GM23338 (cell line): ENCODE data around the gene KLHL25. TPM values are rescaled to one million over a fixed set of nuclear protein-coding genes. Genes with fewer than 3 reads are reported as not detected.

Source experiments
- ATAC-seq: fragments of 200-7000 bp; cut with Tn5 transposase; 3 replicates; pipeline ENCODE4 v1.9.1; 2020
- DNase-seq: peaks from one replicate; pipeline ENCODE4 v3.0.0-alpha.2; 2015; ENCODE audit warnings: low spot score
- H2AFZ ChIP-seq: fragments of 200-600 bp; sonication (generic); 2 replicates; pipeline ENCODE4 v1.8.0; 2016; ENCODE audit warnings: antibody characterized with exemption, mild to moderate bottlenecking, moderate library complexity
- H3F3A ChIP-seq: fragments of 200-600 bp; sonication (generic); replicated peaks from 2 replicates; pipeline ENCODE4 v1.8.0; 2017; ENCODE audit warnings: antibody characterized with exemption, mixed run types, low read depth
- H3K27ac ChIP-seq: fragments of 200-600 bp; sonication (generic); 2 replicates; pipeline ENCODE4 v1.6.1; 2016; ENCODE audit warnings: low read depth
- H3K27me3 ChIP-seq: fragments of 200-600 bp; sonication (generic); 2 replicates; pipeline ENCODE4 v1.8.0; 2016; ENCODE audit warnings: mild to moderate bottlenecking, mixed run types, moderate library complexity; ENCODE audit not compliant: insufficient read depth
- H3K36me3 ChIP-seq: fragments of 200-600 bp; sonication (generic); 2 replicates; pipeline ENCODE4 v1.8.0; 2016; ENCODE audit warnings: mild to moderate bottlenecking; ENCODE audit not compliant: insufficient read depth
- H3K4me1 ChIP-seq: fragments of 200-600 bp; sonication (generic); 2 replicates; pipeline ENCODE4 v1.8.0; 2016; ENCODE audit warnings: mild to moderate bottlenecking, moderate library complexity; ENCODE audit not compliant: insufficient read depth
- H3K4me2 ChIP-seq: fragments of 200-600 bp; sonication (generic); 2 replicates; pipeline ENCODE4 v1.7.1; 2017; ENCODE audit warnings: mixed run types
- H3K4me3 ChIP-seq: fragments of 200-600 bp; sonication (generic); 2 replicates; pipeline ENCODE4 v1.6.1; 2016; ENCODE audit warnings: mixed run types
- H3K79me2 ChIP-seq: fragments of 200-600 bp; sonication (generic); replicated peaks from 2 replicates; pipeline ENCODE4 v1.8.0; 2017; ENCODE audit warnings: mild to moderate bottlenecking; ENCODE audit not compliant: insufficient read depth
- H3K9me2 ChIP-seq: fragments of 200-600 bp; sonication (generic); 2 replicates; pipeline ENCODE4 v1.8.0; 2017; ENCODE audit not compliant: insufficient read depth
- H4K20me1 ChIP-seq: fragments of 200-600 bp; sonication (generic); replicated peaks from 2 replicates; pipeline ENCODE4 v1.8.0; 2017; ENCODE audit warnings: mild to moderate bottlenecking; ENCODE audit not compliant: insufficient read depth
- H3K27ac Mint-ChIP-seq: 2 replicates; pipeline ENCODE4 v1.8.0; 2020; ENCODE audit warnings: inconsistent platforms, mild to moderate bottlenecking, moderate library complexity, mixed read lengths
- H3K27me3 Mint-ChIP-seq: 3 replicates; pipeline ENCODE4 v1.8.0; 2022; ENCODE audit warnings: low read depth, mild to moderate bottlenecking, moderate library complexity, mixed read lengths, inconsistent platforms; ENCODE audit not compliant: insufficient read depth, poor library complexity
- H3K36me3 Mint-ChIP-seq: 3 replicates; pipeline ENCODE4 v1.8.0; 2021; ENCODE audit warnings: low read depth, mild to moderate bottlenecking, inconsistent platforms, moderate library complexity, mixed read lengths
- H3K4me1 Mint-ChIP-seq: 3 replicates; pipeline ENCODE4 v1.8.0; 2020; ENCODE audit warnings: mild to moderate bottlenecking, inconsistent platforms, mixed read lengths
- H3K4me3 Mint-ChIP-seq: 3 replicates; pipeline ENCODE4 v1.8.0; 2021; ENCODE audit warnings: moderate library complexity, mild to moderate bottlenecking, inconsistent platforms, mixed read lengths
- H3K9me3 Mint-ChIP-seq: 3 replicates; pipeline ENCODE4 v1.8.0; 2020; ENCODE audit warnings: moderate library complexity, mild to moderate bottlenecking, inconsistent platforms, mixed read lengths
- CREB1 ChIP-seq: fragments of 250-450 bp; sonication (Bioruptor Pico); IDR thresholded peaks from 2 replicates; pipeline ENCODE4 v1.5.0; 2020; ENCODE audit warnings: low read depth, mild to moderate bottlenecking, moderate library complexity
- CTCF ChIP-seq, 2 experiments: fragments of 200-600 bp in 1 of 2; sonication (generic) in 1 of 2; conservative IDR thresholded peaks; 2 replicates each; pipeline versions ENCODE4 v1.5.1 to v1.6.1; 2016 to 2017; ENCODE audit warnings: antibody characterized with exemption in 2 of 2, low read depth in 2 of 2, mild to moderate bottlenecking in 2 of 2, moderate library complexity in 1 of 2
- EZH2 ChIP-seq: fragments of 200-600 bp; sonication (generic); IDR thresholded peaks from one replicate; pipeline ENCODE4 v1.8.0; 2017; ENCODE audit warnings: antibody characterized with exemption, mild to moderate bottlenecking, low read depth; ENCODE audit not compliant: unreplicated experiment
- EZH2phosphoT487 ChIP-seq: fragments of 200-600 bp; sonication (generic); IDR thresholded peaks from one replicate; pipeline ENCODE4 v1.8.1; 2018; ENCODE audit warnings: antibody characterized with exemption; ENCODE audit not compliant: unreplicated experiment
- JUNB ChIP-seq: IDR thresholded peaks from one replicate; pipeline ENCODE4 v1.6.1; 2016; ENCODE audit warnings: antibody characterized with exemption; ENCODE audit not compliant: unreplicated experiment
- NANOG ChIP-seq: IDR thresholded peaks from 2 replicates; pipeline ENCODE4 v1.6.1; 2016; ENCODE audit warnings: antibody characterized with exemption, borderline replicate concordance
- POLR2AphosphoS5 ChIP-seq: IDR thresholded peaks from 2 replicates; pipeline ENCODE4 v1.6.1; 2016; ENCODE audit warnings: antibody characterized with exemption, low read depth
- REST ChIP-seq: IDR thresholded peaks from one replicate; pipeline ENCODE4 v1.6.1; 2018; ENCODE audit warnings: antibody characterized with exemption; ENCODE audit not compliant: unreplicated experiment
- ZNF114 ChIP-seq: fragments of 250-450 bp; sonication (Bioruptor Pico); IDR thresholded peaks from 2 replicates; pipeline ENCODE4 v1.5.0; 2020; ENCODE audit warnings: mild to moderate bottlenecking, moderate library complexity
- polyA plus RNA-seq: library from polyadenylated mRNA; unstranded; fragments of >200 nt; fragmentation: Nextera tagmentation; extraction: Ambion mirVana; gene quantifications from 2 replicates; pipeline ENCODE4 v1.2.1, GENCODE V29; 2016
- total RNA-seq: library from RNA; depleted of rRNA; stranded (reverse); fragments of >200 nt; shearing (Covaris generic); gene quantifications from 2 replicates; pipeline ENCODE4 v1.2.3, GENCODE V29; 2014
- TF ChIP-seq, protein P1 (sequence below): IDR thresholded peaks from 2 replicates; pipeline ENCODE4 v1.6.1; 2016; ENCODE audit warnings: antibody characterized with exemption

The KLHL25 gene
- total and polyA plus RNA-seq, 2 experiments from 2014 or later: 5.2 to 28.5 TPM

DNA sequence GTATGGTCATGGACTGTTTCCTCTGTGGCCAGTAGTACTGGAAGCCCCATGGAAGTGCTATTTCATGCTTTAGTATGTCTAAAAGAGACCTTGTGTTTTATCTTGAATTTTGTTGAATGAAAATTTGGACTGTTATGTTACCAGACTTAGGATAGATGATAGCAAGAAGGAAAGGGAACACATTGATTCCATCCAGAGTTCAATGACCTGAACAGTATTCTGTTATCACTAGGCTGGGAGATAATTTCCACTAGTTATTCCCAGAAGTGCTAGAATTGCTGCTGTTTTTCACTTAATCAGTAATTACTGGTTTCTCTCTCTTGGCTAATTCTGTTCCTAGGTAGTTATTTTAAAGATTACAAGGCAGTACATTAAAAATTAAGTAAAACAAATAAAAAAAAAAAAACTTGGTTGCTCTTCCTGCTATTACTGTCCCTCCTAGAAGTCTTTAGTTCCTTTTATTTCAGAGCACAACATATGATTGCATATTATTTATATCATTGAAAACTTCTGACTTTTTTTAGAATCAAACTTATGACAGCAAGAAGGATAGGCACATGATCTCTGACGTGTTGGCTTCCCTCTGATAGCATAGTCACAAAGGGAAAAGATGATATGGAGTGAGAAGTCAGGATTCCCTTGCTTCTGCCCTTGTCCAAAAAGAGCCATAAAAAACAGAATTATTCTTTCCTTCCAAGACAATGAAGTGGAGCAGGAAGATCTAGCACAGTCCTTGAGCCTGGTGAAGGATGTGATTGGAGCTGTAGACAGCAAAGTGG, 72.2 kb downstream of the KLHL25 start:
- no peaks in the 10 kb centered on the region for H3K79me2 ChIP-seq
- H3K9me2 ChIP-seq: no peaks in the 10 kb centered on the region
- no peaks in the 10 kb centered on the region for H3K4me1 ChIP-seq
- H3K4me2 ChIP-seq: no peak overlapping the region
- H2AFZ ChIP-seq: no peak overlapping the region
- no peaks in the 10 kb centered on the region for H3F3A ChIP-seq
- H3K27ac Mint-ChIP-seq: no peak overlapping the region
- no peaks in the 10 kb centered on the region for H3K27me3 ChIP-seq
- no peaks in the 10 kb centered on the region for H3K9me3 Mint-ChIP-seq
- DNase-seq: no peak
- ATAC-seq: no peak
- TF ChIP-seq, protein P1, sequence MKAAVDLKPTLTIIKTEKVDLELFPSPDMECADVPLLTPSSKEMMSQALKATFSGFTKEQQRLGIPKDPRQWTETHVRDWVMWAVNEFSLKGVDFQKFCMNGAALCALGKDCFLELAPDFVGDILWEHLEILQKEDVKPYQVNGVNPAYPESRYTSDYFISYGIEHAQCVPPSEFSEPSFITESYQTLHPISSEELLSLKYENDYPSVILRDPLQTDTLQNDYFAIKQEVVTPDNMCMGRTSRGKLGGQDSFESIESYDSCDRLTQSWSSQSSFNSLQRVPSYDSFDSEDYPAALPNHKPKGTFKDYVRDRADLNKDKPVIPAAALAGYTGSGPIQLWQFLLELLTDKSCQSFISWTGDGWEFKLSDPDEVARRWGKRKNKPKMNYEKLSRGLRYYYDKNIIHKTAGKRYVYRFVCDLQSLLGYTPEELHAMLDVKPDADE: no peak
- TF ChIP-seq REST (no peak), POLR2AphosphoS5 (no peak), NANOG (no peak), ZNF114 (no peak), CREB1 (CRISPR knock-in tag) (no peak), EZH2phosphoT487 (no peak), JUNB (no peak), EZH2 (no peak), CTCF (conservative IDR thresholded peaks at IDR 0.05; ENCODE audit: low read depth in 2 of 2) (no peak)
- no peaks in the 10 kb centered on the region; the same call in 1 of the 2 replicates for H4K20me1 ChIP-seq
- peaks cover 34% of the 10 kb centered on the region; the same call in 2 of the 3 replicates for H3K36me3 Mint-ChIP-seq
- H3K4me3 ChIP-seq: no peak overlapping the region
- peaks cover 11% of the 10 kb centered on the region; the same call in 1 of the 2 replicates for H3K36me3 ChIP-seq
- no peaks in the 10 kb centered on the region for H3K27me3 Mint-ChIP-seq
- H3K27ac ChIP-seq: no peak overlapping the region
- no peaks in the 10 kb centered on the region; the same call in 2 of the 3 replicates for H3K4me1 Mint-ChIP-seq
- H3K4me3 Mint-ChIP-seq: no peak overlapping the region
